ENCODE measurements around the gene CDH24.

Gene CDH24

GRCh38 chr14:23060536-23061260, 3.4 kb upstream of the CDH24 start:
- DNase-seq: no peak

- DNase-seq: no peak
These were observed 1.6 kb upstream of the CDH24 start for GRCh38 chr14:23058654-23059504.

- no peak for DNase-seq
These were observed 685 bp upstream of the CDH24 start for GRCh38 chr14:23057757-23058653.

- no peak for DNase-seq
These were observed 970 bp downstream of the CDH24 start for GRCh38 chr14:23056145-23056955.

- no peak for DNase-seq
These were observed 1.6 kb downstream of the CDH24 start for GRCh38 chr14:23055621-23056144.

GRCh38 chr14:23055147-23055550, 2.2 kb downstream of the CDH24 start:
- DNase-seq: no peak

GRCh38 chr14:23054000-23054811, 3.1 kb downstream of the CDH24 start:
- DNase-seq: no peak

GRCh38 chr14:23053426-23053825, 3.9 kb downstream of the CDH24 start:
- DNase-seq: no peak

- DNase-seq: no peak
These were observed 4.6 kb downstream of the CDH24 start for GRCh38 chr14:23052671-23053070.

- no peak for DNase-seq
These were observed 5.1 kb downstream of the CDH24 start for GRCh38 chr14:23052182-23052623.

GRCh38 chr14:23051141-23052057, 5.9 kb downstream of the CDH24 start:
- no peak for DNase-seq

GRCh38 chr14:23049011-23049410, 8.3 kb downstream of the CDH24 start:
- no peak for DNase-seq

GRCh38 chr14:23047751-23048693, 9.3 kb downstream of the CDH24 start:
- no peak for DNase-seq

GRCh38 chr14:23047034-23047634, 10.2 kb downstream of the CDH24 start:
- no peak for DNase-seq

GRCh38 chr14:23045419-23046357, 11.6 kb downstream of the CDH24 start:
- DNase-seq: no peak

- DNase-seq: no peak
These were observed 12.5 kb downstream of the CDH24 start for GRCh38 chr14:23044840-23045239.

GRCh38 chr14:23043754-23044153, 13.6 kb downstream of the CDH24 start:
- DNase-seq: no peak
